Measurements from ENCODE around the gene CIC.
A peak's percentile ranks its signal among the peaks of the same experiment; 100 is the strongest.
"Not testable (repeated sequence)": the region's sequence is repeated elsewhere in the genome, so short reads cannot be mapped to it uniquely, and the experiment has no call there.

The CIC gene

DNA sequence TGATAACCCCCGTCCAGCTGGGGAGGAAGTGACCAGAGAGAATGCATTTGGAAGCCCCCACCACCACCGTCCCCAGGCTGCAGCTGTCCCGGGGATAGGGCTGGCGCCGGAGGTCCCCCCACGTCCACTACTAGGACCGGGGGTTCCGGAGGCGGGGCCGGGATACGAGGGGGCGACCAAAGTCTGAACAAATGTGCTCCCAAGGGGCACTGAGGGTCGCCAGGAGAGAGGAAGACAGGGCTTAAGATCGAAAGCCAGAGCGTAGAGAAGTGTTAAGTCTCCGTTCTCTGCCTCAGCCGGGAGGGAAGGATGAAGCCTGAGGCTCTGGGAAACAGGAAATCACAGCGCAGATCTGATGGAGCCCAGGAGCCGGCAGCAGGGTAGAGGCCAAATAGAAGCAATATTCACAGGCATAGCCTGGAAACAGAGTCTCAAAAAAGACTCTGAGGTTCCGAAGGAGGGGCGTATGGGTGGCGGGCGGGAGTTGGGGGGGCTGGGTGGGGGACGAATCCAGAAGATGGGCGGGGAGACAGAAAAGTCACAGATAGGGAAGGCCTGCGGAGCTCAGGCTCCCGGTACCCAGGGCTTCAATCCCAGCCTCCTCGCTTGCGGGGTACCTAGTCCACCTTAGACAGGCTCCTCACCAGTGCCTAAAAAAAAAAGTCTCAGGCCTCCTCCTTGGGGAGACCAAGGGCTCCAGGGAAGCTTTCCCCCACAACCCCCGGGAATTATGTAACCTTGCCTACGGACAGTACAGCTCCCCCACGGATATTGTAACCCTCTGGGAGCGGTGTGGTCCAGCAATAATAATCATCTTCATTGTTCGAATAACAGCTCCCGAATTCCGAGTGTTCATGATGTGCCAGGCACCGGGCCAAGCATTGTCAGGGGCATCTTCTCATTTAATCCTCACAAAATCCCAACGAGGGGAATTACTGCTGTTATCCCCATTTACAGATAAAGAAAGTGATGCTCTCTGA, 13.0 kb upstream of the CIC start:
- no peak for DNase-seq

DNA sequence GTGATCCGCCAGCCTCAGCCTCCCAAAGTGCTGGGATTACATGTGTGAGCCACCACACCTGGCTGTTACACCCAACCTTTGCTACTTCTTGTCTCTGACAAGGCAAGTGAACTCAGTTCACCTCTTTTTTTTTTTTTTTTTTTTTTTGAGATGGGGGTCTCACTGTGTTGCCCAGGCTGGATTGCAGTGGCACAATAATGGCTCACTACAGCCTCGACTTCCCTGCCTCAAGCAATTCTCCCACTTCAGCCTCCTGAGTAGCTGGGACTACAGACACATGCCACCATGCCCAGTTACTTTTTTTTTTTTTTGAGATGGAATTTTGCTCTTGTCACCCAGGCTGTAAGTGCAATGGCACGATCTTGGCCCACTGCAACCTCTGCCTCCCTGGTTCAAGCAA, 11.2 kb upstream of the CIC start:
- DNase-seq = not testable (repeated sequence)

DNA sequence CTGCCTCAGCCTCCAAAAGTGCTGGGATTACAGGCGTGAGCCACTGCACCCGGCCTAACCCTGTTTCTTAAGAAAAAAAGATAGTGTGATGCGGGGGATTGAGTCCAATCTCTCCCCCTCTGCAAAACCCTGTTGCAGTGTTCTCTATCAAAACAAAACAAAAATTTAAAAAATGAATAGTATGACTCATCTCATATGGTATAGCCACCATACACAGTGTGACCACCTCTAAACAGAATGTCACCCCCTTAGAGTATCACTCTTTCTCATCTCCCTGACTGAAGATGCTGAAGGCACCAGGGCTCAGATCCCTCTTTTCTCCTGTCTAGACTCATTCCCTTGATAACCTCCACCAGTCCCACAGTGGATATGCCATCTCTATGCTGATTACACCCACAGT, 7.3 kb upstream of the CIC start:
- DNase-seq = no peak

DNA sequence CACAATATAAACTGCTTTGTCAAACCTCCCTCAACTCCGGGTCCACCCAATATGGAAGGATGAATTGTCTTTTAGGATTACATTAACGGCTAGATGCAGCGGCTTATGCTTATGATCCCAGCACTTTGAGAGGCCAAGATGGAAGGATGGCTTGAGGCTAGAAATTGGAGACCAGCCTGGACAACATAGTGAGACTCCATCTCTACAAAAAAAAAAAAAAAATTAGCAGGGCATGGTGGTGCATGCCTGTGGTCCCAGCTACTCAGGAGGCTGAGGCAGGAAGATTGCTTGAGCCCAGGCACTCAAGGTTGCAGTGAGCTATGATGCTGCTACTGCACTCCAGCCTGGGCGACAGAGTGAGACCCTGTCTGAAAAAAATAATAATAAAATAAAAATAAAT, 2.9 kb upstream of the CIC start:
- not testable (repeated sequence) for DNase-seq

DNA sequence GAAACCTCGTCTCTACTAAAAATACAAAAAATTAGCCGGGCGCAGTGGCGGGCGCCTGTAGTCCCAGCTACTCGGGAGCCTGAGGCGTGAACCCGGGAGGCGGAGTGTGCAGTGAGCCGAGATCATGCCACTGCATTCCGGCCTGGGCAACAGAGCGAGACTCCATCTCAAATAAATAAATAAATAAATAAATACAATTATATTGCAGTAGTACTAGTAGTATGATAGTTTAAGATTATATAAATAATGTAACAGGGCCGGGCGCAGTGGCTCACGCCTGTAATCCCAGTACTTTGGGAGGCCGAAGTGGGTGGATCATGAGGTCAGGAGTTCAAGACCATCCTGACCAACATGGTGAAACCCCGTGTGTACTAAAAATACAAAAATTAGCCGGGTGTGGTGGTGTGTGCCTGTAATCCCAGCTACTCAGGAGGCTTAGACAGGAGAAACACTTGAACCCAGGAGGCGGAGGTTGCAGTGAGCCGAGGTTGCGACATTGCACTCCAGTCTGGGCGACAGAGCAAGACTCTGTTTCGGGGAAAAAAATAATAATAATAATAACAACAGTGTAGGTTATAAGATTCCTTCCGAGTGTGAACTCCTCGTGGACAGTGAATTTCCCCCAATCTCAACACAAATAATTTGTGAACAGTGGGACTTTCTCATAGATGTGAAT, 2.0 kb upstream of the CIC start:
- DNase-seq = not testable (repeated sequence)

DNA sequence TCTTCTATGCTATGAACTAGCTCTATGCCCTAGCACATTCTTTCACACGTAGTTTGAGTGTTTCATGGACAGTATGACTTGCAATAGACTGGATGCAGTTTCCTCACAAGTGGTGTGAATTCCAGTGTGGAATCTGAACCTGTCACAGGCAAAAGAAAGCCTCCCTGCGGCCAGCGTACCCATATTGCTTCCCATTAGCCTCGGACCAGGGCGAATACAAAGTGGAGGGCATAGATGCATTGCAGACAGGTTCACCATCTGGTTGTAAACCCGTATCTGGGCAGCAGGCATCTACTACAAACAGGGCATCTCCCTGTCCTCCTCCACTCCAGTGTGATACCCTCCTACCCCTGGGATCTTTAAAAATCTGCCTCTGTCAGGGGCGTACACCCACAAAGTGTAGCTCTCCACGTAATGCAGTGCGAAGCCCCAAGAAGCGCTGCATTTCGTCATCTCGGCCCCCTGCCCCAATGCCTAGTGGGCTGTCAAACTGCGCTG, 1.4 kb upstream of the CIC start:
- DNase-seq = no peak

DNA sequence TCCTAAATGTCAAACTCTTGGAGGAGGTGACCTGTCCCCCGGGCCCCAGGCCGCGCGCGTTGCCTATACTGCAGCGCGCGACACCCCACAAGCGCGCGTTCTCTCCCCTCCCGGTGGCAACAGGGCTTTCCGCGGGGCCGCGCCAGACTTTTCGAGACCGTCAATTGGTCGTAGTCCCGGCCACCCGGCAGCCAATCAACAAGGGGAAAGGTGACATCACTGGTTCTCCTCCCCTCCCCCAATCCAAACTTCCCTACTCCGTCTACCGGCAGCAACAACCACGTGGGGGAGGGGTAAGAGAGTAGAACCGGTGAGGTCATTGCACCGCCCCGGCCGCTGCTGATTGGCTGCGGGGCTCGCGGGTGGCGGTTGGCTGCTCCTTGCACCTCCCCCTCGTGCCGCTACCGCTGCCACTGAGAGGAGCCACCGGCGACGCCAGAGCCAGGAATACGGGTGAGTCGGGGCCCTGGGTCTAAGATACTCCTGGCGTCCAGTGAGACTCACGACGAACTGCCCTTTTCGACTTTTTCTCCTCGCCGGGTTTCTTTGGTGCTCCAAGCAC, 829 bp upstream of the CIC start:
- DNase-seq = peak; percentile 95 to 98

DNA sequence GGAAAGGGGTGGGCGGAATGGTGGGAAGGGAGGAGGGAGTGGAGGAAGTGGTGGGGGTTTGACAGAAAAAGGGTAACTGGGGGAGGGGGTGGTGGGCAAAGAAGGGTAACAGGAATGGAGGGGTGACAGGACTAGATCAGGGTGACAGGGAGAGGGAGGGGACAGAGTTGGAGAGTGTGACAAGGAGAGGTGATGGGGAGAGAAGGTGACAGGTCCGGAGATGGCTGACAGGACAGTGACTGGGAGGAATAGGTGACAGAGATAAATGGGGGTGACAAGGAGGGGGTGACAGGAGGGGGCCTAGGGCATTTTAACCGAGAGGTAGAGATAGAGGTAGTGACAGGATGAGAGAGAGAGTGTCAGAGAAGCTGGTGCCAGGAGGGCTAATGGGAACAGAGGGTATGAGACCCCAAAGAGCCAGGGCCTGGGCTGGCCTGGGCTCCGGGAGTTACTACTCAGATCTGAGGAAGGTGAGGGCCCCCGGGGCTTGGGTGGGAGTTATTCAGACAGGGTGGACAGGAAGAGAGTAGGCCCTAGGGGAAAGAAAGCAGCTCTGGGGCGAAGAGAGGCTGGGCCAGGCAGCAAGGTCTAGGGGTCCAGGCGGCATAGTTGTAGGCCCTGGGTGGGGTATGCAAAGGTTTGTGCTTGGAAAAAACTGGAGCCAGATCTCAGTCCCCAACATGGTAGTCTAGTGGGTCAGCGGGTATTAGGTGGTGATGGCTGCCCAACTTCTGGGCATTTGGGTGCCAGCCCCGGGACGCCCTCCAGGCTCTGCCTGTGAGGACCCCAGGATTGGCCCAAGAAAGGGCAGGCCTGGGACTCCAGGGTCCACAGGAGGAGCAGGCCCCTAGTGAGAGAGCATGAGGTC, 660 bp downstream of the CIC start:
- DNase-seq = no peak

DNA sequence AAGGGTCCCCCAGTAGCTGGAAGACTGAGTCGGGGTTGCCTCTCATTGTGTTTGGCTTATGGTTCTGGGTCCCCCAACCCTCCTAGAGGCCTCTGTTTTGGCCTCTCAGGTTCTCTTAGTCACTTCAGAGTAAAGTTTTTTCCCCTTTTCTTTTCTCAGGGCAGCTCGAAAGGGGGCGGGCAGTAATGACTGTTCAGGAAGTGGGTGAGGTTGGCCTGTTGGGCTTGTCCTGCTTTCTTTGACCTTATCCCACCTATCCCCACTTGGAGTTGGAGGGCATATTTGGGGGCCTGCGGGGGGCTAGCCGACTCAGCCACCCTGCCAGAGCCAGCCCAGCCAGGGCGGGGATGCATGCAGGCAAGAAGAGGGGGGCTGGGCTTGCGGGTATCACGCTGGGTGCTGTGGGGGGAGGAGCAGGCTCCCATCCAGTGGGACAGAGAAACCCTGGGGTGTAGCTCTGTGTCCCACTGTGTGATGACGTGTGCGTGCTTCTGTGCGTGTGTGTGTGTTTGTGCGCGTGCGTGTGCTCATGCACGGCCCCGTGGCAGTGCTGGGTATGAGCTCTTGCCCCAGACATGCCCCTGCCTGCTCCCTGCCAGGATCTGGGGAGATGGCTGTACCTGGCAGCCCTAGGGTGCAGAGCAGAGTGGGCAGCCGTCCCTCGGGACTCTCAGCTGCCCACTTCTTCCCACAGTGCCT, 1.4 kb downstream of the CIC start:
- DNase-seq = peak; percentile 72 to 73

DNA sequence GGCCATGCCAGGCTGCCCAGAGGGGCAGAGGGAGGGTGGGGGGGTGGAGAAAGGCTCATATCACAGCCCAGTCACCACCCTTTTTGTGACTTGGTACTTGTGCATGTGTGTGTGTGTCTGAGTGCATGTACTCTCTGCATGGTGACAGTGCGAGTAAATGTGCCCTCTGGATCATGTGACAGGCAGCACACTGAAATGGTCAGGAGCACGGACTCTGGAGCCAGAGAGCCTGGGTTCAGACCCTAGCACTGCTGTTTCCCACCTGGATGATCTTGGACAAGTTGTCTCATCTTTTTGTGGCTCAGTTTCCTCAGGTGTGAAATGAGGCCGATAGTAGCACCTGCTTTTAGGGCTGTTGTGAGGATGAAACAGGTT, 2.0 kb downstream of the CIC start:
- no peak for DNase-seq

DNA sequence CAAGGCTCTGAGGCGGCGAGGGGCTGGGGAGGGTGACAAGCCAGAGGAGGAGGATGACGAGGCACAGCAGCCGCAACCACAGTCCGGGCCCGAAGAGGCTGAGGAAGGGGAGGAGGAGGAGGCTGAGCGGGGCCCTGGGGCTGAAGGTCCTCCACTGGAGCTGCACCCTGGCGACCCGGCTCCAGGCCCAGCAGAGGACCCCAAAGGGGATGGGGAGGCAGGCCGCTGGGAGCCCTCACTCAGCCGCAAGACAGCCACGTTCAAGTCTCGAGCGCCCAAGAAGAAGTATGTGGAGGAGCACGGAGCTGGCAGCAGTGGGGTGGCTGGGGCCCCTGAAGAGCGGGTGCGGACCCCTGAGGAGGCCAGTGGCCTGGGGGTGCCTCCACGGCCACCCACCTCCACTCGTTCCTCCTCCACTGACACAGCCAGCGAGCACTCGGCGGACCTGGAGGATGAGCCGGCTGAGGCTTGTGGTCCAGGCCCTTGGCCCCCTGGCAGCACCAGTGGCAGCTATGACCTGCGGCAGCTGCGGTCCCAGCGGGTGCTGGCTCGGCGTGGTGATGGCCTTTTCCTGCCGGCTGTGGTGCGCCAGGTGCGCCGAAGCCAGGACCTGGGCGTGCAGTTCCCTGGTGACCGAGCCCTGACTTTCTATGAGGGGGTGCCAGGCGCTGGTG, 2.9 kb downstream of the CIC start:
- no peak for DNase-seq

DNA sequence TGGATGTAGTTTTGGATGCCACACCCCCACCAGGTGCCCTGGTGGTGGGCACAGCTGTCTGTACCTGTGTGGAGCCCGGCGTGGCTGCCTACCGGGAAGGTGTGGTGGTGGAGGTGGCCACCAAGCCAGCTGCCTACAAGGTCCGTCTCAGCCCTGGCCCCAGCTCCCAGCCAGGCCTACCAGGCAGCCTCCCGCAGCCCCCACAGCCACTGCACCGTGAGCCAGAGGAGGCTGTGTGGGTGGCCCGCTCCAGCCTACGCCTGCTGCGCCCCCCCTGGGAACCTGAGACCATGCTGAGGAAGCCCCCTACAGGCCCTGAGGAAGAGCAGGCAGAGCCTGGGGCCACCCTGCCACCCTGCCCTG, 3.5 kb downstream of the CIC start:
- DNase-seq = no peak

DNA sequence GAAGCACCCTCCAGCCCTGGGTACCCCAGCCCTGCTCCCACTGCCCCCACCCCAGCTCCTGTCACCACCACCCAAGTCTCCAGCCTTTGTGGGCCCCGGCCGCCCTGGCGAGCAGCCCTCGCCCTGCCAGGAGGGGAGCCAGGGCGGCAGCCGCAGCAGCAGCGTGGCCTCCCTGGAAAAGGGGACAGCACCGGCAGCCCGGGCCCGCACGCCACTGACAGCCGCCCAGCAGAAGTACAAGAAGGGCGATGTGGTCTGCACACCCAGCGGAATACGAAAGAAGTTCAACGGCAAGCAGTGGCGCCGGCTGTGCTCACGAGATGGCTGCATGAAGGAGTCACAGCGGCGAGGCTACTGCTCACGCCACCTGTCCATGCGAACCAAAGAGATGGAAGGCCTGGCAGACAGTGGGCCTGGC, 3.9 kb downstream of the CIC start:
- no peak for DNase-seq

DNA sequence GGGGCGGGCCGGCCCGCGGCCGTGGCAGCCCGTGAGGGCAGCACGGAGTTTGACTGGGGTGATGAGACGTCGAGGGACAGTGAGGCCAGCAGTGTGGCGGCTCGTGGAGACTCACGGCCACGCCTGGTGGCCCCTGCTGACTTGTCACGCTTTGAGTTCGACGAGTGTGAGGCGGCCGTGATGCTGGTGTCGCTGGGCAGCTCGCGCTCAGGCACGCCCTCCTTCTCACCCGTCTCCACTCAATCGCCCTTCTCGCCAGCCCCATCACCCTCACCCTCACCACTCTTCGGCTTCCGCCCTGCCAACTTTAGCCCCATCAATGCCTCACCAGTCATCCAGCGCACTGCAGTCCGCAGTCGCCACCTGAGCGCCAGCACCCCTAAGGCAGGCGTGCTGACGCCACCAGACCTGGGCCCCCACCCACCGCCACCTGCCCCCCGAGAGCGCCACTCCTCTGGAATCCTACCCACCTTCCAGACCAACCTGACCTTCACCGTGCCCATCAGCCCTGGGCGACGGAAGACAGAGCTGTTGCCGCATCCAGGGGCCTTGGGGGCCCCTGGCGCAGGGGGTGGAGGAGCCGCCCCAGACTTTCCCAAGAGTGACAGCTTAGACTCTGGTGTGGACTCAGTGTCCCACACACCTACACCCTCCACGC, 4.5 kb downstream of the CIC start:
- DNase-seq = no peak

DNA sequence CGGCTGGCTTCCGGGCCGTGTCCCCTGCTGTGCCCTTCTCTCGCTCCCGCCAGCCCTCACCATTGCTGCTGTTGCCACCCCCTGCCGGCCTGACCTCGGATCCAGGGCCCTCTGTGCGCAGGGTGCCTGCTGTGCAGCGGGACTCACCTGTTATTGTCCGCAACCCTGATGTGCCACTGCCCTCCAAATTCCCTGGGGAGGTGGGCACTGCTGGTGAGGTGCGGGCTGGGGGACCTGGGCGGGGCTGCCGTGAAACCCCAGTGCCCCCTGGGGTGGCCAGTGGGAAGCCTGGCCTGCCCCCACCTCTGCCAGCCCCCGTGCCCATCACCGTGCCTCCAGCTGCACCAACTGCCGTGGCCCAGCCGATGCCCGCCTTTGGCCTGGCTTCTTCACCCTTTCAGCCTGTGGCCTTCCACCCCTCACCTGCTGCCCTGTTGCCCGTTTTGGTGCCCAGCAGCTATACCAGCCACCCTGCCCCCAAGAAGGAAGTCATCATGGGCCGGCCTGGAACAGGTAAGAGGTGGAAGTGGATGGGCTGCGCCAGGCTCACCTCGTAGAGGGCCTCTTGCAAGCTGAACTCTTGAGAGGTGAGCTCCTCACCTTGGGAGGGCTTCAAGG, 5.1 kb downstream of the CIC start:
- DNase-seq = no peak

DNA sequence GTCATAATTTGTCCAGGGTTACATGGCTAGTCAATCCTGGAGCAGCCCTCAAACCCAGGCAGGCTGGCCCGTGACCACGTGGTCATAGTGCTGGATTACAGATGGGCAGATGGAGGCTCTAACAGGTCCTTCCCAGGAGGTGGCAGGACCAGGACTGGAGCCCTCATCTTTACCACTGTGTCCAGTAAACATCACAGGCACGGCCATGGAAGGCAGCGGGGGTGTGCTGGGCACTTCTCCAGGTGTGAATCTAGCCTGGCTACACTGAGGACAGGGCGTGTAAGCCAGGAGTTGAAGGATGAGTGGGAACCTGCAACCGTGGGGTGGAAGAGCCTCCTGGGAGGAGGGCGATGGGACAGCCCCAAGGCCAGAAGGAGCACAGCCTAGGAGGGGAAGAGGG, 6.1 kb downstream of the CIC start:
- no peak for DNase-seq

DNA sequence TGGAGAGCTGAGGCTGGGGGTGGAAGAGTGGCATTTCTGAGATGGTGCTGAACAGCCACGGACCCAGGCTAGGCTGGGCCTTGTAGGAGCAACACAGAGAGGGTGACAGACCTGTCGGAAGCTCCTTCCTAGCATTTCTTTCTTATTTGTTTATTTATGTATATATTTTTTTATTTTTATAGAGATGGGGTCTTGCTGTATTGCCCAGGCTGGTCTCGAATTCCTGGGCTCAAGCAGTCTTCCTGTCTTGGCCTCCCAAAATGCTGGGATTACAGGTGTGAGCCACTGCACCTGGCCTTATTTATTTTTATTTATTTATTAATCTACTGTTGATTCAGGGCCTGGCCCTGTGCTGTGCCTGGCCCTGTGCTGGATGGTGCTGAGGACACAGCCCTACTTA, 6.5 kb downstream of the CIC start:
- DNase-seq = no peak

DNA sequence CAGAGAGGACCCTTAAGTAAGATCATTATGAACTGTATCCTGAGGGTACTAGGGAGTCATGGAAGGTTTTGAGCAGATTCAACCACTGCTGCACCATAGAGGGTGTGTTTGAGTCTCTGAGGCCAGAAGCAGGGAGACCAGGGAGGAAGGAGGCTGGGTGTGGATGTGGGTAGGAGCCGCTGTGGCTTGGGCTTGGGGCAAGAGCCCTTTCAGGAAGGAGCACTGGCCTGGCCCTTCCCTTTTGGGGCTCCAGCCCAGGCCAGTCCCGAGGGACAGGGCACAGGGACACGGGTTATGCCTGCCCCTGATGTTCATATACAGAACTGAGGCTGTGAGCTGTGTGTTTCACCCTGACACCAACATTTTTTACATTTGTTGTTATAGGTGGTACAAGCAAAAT, 7.2 kb downstream of the CIC start:
- no peak for DNase-seq

DNA sequence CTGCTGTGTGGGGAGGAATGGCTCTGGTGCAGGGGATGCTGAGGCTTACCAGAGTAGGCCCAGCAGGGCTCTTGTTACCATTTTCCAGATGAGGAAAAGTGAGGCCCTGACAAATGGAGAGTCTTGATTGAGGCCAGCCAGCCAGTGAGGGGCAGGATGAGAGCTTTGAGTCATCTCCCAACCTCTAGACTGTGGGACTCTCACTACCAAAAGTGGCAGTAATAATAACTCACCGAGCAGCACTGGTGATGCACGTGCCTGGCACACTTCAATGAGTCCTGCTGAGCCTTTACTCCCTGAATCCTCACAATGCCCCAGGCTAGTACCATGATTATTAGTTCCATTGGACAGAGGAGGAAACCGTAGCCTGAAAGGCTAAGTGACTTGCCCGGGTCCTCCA, 7.8 kb downstream of the CIC start:
- DNase-seq = peak in 1 of 2 donors; percentile 35

DNA sequence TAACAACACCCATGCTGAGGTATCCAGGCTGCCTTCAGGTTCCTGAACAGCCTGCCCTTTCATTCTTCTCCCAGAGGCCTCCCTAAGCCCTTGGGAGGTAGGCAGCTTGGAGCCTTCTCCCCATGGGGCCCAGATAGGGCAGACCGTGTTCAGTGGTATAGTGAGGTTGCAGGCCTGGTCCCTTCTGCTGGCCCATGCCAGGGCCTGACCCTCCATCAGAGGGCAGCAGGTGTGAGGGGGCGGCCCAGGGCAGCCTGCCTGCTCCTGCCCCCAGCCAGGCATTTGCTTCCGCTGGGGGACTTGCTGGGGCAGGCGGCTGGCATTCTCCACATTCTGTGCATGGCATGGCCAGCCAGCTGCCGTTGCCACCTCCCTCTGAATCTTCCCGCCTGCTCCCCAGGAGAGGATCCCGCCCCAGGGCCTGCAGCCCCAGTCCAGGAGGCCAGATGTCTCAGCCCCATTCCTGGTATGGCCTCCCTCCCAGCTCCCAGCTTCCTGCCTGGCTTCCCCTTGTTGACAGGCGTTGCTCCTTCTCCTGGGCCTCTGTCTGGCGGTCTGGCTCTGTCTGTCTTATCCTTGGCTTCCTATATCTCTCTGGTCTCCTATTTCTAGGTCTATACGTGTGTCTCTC, 8.9 kb downstream of the CIC start:
- no peak for DNase-seq
